ENCODE data around the gene OTOP2. TPM values are rescaled to one million over a fixed set of nuclear protein-coding genes. Genes with fewer than 3 reads are reported as not detected.

OTOP2 gene
- total RNA-seq, 4 donors from 2014 or later = not detected

GRCh38 chr17:74936470-74936799 lies 12.4 kb downstream of the OTOP2 start:
- 16 to 28% methylated on average over 7 to 12 of the region's 12 CpGs for WGBS, 2 donors
- intact Hi-C loops (cut with DNase I; ENCODE audit: low total_unique reads) = no loop called here
- DNase-seq (ENCODE audit: low spot score in 2 of 2) = no peak
- H3K4me3 ChIP-seq (ENCODE audit: low read depth, poor library complexity, severe bottlenecking) = no peak overlapping the region
- TF ChIP-seq POLR2A (IDR thresholded peaks at IDR 0.05) (no peak), CTCF (IDR thresholded peaks at IDR 0.05) (no peak)

- TF ChIP-seq POLR2A (IDR thresholded peaks at IDR 0.05) (no peak), CTCF (IDR thresholded peaks at IDR 0.05) (no peak)
- WGBS, 2 donors = 49 to 50% methylated on average over 11 of the region's 11 CpGs
- intact Hi-C loops (cut with DNase I; ENCODE audit: low total_unique reads) = no loop called here
These were observed 13.3 kb downstream of the OTOP2 start for GRCh38 chr17:74937064-74938051.

GRCh38 chr17:74938194-74938950 lies 14.3 kb downstream of the OTOP2 start:
- 60 to 79% methylated on average over 8 of the region's 8 CpGs for WGBS, 2 donors

More at GRCh38 chr17:74937064-74938051, 13.3 kb downstream of the OTOP2 start:
- peak in 1 of 2 donors; percentile 74 for DNase-seq (ENCODE audit: low spot score in 2 of 2)
- H3K4me3 ChIP-seq (ENCODE audit: low read depth, poor library complexity, severe bottlenecking) = no peak overlapping the region

GRCh38 chr17:74939534-74939933 lies 15.5 kb downstream of the OTOP2 start:
- DNase-seq (ENCODE audit: low spot score in 2 of 2) = no peak
- 34 to 36% methylated on average over 8 of the region's 8 CpGs for WGBS, 2 donors
- TF ChIP-seq CTCF (IDR thresholded peaks at IDR 0.05) (no peak), POLR2A (IDR thresholded peaks at IDR 0.05) (no peak)
- intact Hi-C loops (cut with DNase I; ENCODE audit: low total_unique reads) = no loop called here
- no peak overlapping the region for H3K4me3 ChIP-seq (ENCODE audit: low read depth, poor library complexity, severe bottlenecking)

More at GRCh38 chr17:74938194-74938950, 14.3 kb downstream of the OTOP2 start:
- H3K4me3 ChIP-seq (ENCODE audit: low read depth, poor library complexity, severe bottlenecking) = no peak overlapping the region
- peak in 1 of 2 donors; percentile 78 for DNase-seq (ENCODE audit: low spot score in 2 of 2)
- intact Hi-C loops (cut with DNase I; ENCODE audit: low total_unique reads) = no loop called here
- TF ChIP-seq CTCF (IDR thresholded peaks at IDR 0.05) (no peak), POLR2A (IDR thresholded peaks at IDR 0.05) (no peak)

GRCh38 chr17:74941128-74941725 lies 17.2 kb downstream of the OTOP2 start:
- TF ChIP-seq POLR2A (IDR thresholded peaks at IDR 0.05) (no peak), CTCF (IDR thresholded peaks at IDR 0.05) (no peak)
- H3K4me3 ChIP-seq (ENCODE audit: low read depth, poor library complexity, severe bottlenecking) = no peak overlapping the region
- no peak for DNase-seq (ENCODE audit: low spot score in 2 of 2)
- intact Hi-C loops (cut with DNase I; ENCODE audit: low total_unique reads) = no loop called here
- 80 to 81% methylated on average over 13 to 21 of the region's 21 CpGs for WGBS, 2 donors
